ENCODE results near the gene OAS3. TPM values are rescaled to one million over a fixed set of nuclear protein-coding genes. Genes with fewer than 3 reads are reported as not detected.

Gene OAS3
- polyA plus RNA-seq, 3 donors: 22.0 to 54.3 (median 41.9) TPM

DNA sequence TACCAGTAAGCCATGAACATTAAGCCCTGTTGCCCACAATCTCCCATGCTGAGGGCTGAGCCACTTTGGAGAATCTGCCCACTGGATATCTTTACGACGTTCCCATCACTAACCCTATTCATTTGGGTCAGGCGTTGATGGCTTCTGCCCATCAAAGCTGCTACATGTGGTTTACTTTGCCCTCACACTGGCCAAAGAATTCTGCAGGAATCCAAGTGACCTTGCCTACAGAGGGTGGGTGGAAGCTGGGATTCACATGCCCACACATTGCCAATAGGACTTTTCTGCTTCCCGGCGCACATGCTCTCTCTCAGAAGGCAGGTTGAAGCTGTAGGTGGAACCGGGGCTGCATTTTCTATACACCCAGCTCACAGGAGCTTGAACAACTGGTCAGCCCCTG is 68.4 kb downstream of the OAS3 start:
- peaks cover 11 to 17% of the 10 kb centered on the region in 2 donors for H3K9me3 ChIP-seq (replicated peaks in 1 of 2; ENCODE audit: control insufficient read depth in 1 of 2, insufficient read depth in 1 of 2, low read length in 2 of 2)
- no peak for DNase-seq
- no peak overlapping the region for H3K4me2 ChIP-seq (replicated peaks; ENCODE audit: extremely low read depth, low read length, poor library complexity, severe bottlenecking)
- peaks cover 93 to 100% of the 10 kb centered on the region in 2 donors for H3K36me3 ChIP-seq (replicated peaks in 1 of 2; ENCODE audit: control insufficient read depth in 1 of 2, insufficient read depth in 2 of 2, low read length in 2 of 2)
- H3K4me1 ChIP-seq (ENCODE audit: control insufficient read depth in 1 of 2, insufficient read depth in 2 of 2, low read length in 2 of 2): no peaks in the 10 kb centered on the region
- H3K9me3 Mint-ChIP-seq: peaks cover 8 to 27% (median 15%) of the 10 kb centered on the region in 7 donors
- no peaks in the 10 kb centered on the region for H3K27me3 Mint-ChIP-seq (ENCODE audit: low read depth in 3 of 3)
- no peak overlapping the region for H2AFZ ChIP-seq (ENCODE audit: insufficient read depth, low read depth, low read length, poor library complexity, severe bottlenecking)
- intact Hi-C loops (cut with micrococcal nuclease): no loop called here
- H3K9ac ChIP-seq (ENCODE audit: insufficient read depth, low read length, poor library complexity, severe bottlenecking): no peak overlapping the region
- H3K27me3 ChIP-seq (ENCODE audit: control insufficient read depth in 2 of 2, insufficient read depth in 2 of 2, low read length in 2 of 2): no peaks in the 10 kb centered on the region
- no peak overlapping the region for H3K4me3 ChIP-seq (replicated peaks in 1 of 3; ENCODE audit: low read depth in 2 of 3, low read length in 3 of 3)
- H3K79me2 ChIP-seq (ENCODE audit: insufficient read depth, low read length): no peaks in the 10 kb centered on the region
- TF ChIP-seq, protein P1, sequence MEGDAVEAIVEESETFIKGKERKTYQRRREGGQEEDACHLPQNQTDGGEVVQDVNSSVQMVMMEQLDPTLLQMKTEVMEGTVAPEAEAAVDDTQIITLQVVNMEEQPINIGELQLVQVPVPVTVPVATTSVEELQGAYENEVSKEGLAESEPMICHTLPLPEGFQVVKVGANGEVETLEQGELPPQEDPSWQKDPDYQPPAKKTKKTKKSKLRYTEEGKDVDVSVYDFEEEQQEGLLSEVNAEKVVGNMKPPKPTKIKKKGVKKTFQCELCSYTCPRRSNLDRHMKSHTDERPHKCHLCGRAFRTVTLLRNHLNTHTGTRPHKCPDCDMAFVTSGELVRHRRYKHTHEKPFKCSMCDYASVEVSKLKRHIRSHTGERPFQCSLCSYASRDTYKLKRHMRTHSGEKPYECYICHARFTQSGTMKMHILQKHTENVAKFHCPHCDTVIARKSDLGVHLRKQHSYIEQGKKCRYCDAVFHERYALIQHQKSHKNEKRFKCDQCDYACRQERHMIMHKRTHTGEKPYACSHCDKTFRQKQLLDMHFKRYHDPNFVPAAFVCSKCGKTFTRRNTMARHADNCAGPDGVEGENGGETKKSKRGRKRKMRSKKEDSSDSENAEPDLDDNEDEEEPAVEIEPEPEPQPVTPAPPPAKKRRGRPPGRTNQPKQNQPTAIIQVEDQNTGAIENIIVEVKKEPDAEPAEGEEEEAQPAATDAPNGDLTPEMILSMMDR (IDR thresholded peaks at IDR 0.05): no peak
- H3K27ac ChIP-seq (ENCODE audit: low read depth in 1 of 2, low read length in 2 of 2): no peak overlapping the region
- H4K20me1 ChIP-seq (ENCODE audit: insufficient read depth, low read length): no peaks in the 10 kb centered on the region
- 100% methylated on average over 3 of the region's 6 CpGs for WGBS (ENCODE audit: insufficient coverage)
- H3K4me1 Mint-ChIP-seq: no peaks in the 10 kb centered on the region
- peak overlapping the region in 1 of 7 donors; percentile 65 for H3K27ac Mint-ChIP-seq
- H3K4me3 Mint-ChIP-seq: no peak overlapping the region
- H3K36me3 Mint-ChIP-seq: peaks cover 87 to 95% of the 10 kb centered on the region in 2 donors

- DNase-seq: no peak
- Histone ChIP-seq H4K20me1 (ENCODE audit: insufficient read depth, low read length) (no peaks in the 10 kb centered on the region), H3K4me3 (replicated peaks in 1 of 3; ENCODE audit: low read depth in 2 of 3, low read length in 3 of 3) (no peak overlapping the region), H3K9ac (ENCODE audit: insufficient read depth, low read length, poor library complexity, severe bottlenecking) (no peak overlapping the region), H3K9me3 (replicated peaks in 1 of 2; ENCODE audit: control insufficient read depth in 1 of 2, insufficient read depth in 1 of 2, low read length in 2 of 2) (peaks cover 13 to 19% of the 10 kb centered on the region in 2 donors), H3K36me3 (replicated peaks in 1 of 2; ENCODE audit: control insufficient read depth in 1 of 2, insufficient read depth in 2 of 2, low read length in 2 of 2) (peaks cover 90 to 96% of the 10 kb centered on the region in 2 donors), H3K4me1 (ENCODE audit: control insufficient read depth in 1 of 2, insufficient read depth in 2 of 2, low read length in 2 of 2) (no peaks in the 10 kb centered on the region), H3K79me2 (ENCODE audit: insufficient read depth, low read length) (no peaks in the 10 kb centered on the region), H3K27me3 (ENCODE audit: control insufficient read depth in 2 of 2, insufficient read depth in 2 of 2, low read length in 2 of 2) (no peaks in the 10 kb centered on the region), H3K27ac (ENCODE audit: low read depth in 1 of 2, low read length in 2 of 2) (no peak overlapping the region), H3K4me2 (replicated peaks; ENCODE audit: extremely low read depth, low read length, poor library complexity, severe bottlenecking) (no peak overlapping the region), H2AFZ (ENCODE audit: insufficient read depth, low read depth, low read length, poor library complexity, severe bottlenecking) (no peak overlapping the region)
- Mint-ChIP-seq H3K9me3 (peaks cover 10 to 27% (median 16%) of the 10 kb centered on the region in 7 donors), H3K4me3 (no peak overlapping the region), H3K4me1 (no peaks in the 10 kb centered on the region), H3K27ac (no peak overlapping the region), H3K27me3 (ENCODE audit: low read depth in 3 of 3) (no peaks in the 10 kb centered on the region), H3K36me3 (peaks cover 89 to 98% of the 10 kb centered on the region in 2 donors)
- intact Hi-C loops (cut with micrococcal nuclease): no loop called here
- TF ChIP-seq, protein P1 (IDR thresholded peaks at IDR 0.05): no peak
- 100% methylated on average over 4 of the region's 4 CpGs for WGBS (ENCODE audit: insufficient coverage)
These were observed 68.9 kb downstream of the OAS3 start for GRCh38 chr12:113007166-113007565.
